ENCODE data around the gene MMGT1. TPM values are rescaled to one million over a fixed set of nuclear protein-coding genes. Genes with fewer than 3 reads are reported as not detected.

Gene MMGT1
- 30.7 TPM for polyA plus RNA-seq (ENCODE audit: insufficient read length)
- long read RNA-seq, donor 1, transcript MMGT1-201 (4 exons, 3,738 nt): major isoform, 14 of 14 reads
- long read RNA-seq, donor 1, partial matches to known transcripts: 0 of 14 reads
- long read RNA-seq, donor 1, other reads (novel, unspliced or antisense): 0 of 14 reads
- long read RNA-seq, donor 2, transcript MMGT1-201 (4 exons, 3,738 nt): major isoform, 13 of 13 reads
- long read RNA-seq, donor 2, partial matches to known transcripts: 0 of 13 reads
- long read RNA-seq, donor 2, other reads (novel, unspliced or antisense): 0 of 13 reads
- long read RNA-seq, donor 3, transcript MMGT1-201 (4 exons, 3,738 nt): major isoform, 11 of 11 reads
- long read RNA-seq, donor 3, partial matches to known transcripts: 0 of 11 reads
- long read RNA-seq, donor 3, other reads (novel, unspliced or antisense): 0 of 11 reads
- long read RNA-seq, donor 4, partial matches to known transcripts: 0 of 2 reads
- long read RNA-seq, donor 4, other reads (novel, unspliced or antisense): 0 of 2 reads
- long read RNA-seq, donor 5, transcript MMGT1-201 (4 exons, 3,738 nt): major isoform, 6 of 6 reads
- long read RNA-seq, donor 5, partial matches to known transcripts: 0 of 6 reads
- long read RNA-seq, donor 5, other reads (novel, unspliced or antisense): 0 of 6 reads
- long read RNA-seq, donor 6, transcript MMGT1-201 (4 exons, 3,738 nt): major isoform, 10 of 23 reads
- long read RNA-seq, donor 6, partial matches to known transcripts: 13 of 23 reads
- long read RNA-seq, donor 6, other reads (novel, unspliced or antisense): 0 of 23 reads
- long read RNA-seq, donor 7, transcript MMGT1-201 (4 exons, 3,738 nt): major isoform, 16 of 16 reads
- long read RNA-seq, donor 7, partial matches to known transcripts: 0 of 16 reads
- long read RNA-seq, donor 7, other reads (novel, unspliced or antisense): 0 of 16 reads
- long read RNA-seq, donor 8, transcript MMGT1-201 (4 exons, 3,738 nt): major isoform, 5 of 5 reads
- long read RNA-seq, donor 8, partial matches to known transcripts: 0 of 5 reads
- long read RNA-seq, donor 8, other reads (novel, unspliced or antisense): 0 of 5 reads

DNA sequence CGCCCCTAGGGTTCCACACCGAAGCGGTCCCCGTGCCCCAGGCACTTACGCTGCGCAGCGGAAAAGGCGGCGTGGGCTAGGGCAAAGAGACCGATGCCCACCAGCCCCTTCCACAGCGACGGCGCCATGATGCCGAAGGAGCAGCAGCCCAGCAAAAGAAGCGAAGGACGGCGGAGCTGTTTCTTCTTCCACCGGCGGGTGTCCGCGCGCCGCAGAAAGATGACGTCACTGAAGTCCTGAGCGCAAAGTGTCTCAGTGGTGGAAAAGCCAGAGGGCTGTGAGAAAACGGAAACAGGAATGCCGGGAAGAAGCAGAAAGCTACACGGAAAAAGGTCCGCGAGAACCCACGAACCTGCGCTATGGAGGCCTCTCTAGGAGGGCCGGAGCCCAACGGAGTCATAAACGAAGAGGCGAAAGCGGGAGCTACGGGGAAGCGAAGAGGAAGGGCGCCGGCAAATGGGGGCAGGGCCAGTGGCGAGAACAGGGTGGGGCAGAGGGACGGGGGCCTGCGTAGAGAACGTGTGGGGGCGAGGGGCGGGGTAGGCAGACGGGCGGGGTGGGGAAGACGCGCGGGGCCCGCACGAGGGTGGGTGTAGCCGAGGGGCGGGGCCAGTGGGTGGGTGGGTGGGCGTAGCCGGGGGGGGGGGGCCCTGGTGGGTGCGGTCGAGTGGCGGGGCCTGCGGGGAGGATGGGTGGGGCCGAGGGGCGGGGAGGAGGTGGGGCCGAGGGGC, at the start of gene MMGT1:
TSS of gene MMGT1 (minus strand) at position 441 of the 731 bp plus-strand sequence. CDS start at position 128, 313 bp downstream.
- DNase-seq: peak; percentile 69

DNA sequence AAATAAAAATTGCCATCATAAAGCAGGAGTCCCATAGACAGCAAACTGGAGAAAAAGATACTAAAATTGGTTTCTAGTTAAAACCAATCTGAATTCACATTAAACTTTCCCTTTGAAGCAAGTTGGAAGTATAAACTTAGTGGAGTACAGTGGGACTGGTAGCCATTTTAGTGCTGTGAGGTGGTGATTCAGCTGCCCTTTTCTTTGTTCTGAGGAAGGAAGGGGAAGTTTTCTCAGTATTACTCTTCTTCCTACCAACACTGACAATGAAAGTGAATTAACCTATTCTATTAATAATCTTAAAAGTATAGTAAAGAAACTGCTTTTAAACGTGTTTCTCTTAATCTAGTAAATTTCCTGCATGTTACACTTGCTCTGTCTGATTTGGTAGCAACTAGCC, 48.1 kb upstream of the MMGT1 start:
- no peak for DNase-seq

DNA sequence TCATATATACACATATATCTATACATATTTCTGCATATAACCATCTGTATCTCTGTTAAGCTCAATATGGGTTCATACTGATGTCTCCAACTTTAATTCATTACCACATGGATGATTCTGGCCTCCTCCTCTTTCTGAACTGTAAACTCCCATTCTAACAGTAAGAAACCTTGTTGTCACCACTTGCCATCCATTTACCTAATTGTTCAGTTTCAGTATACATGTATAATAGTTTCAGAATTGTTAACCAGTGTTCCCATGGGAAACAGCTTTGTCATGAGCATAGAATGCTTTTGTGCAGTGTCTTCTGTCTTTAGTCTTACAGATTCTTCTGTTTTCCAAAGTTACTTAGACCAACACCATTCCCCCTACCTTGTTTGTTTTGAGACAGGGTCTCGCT, 47.4 kb upstream of the MMGT1 start:
- DNase-seq: no peak

DNA sequence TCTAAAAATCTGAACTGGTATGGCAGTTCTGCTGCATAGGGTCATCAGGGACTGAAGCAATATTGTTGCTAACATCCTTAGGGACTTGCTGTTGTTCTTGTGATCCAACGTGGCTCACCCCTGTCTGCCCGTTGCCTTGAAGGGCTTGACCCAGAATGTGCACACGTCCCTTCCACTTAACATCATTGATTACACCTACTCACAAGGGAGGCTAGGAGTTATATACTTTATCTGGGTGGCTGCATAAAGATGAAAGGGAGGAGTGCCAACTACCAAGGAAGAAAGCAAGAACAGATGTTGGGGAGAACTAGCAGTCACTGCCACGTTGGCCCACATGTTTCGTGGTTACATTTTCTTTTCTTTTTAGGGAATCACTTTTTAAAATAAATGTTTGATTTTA, 45.4 kb upstream of the MMGT1 start:
- DNase-seq: no peak

DNA sequence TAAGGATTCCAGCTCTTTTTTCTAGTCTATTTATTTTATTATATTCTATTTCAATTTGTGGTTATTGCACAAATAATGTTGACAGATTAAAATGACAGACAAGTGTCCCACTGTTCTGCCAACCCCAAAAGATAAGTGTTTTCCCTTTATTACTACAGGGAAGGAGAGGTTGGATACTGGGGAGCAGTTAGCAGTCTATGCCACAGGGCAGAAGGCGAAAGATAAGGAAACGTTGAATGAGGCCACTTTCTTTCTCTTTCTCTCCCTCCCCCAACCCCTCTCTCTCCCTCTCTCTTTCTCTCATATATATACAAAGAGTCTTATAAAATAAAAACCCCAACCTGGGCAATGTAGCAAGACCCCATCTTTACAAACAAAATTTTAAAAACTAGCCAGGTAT, 43.1 kb upstream of the MMGT1 start:
- DNase-seq: no peak

DNA sequence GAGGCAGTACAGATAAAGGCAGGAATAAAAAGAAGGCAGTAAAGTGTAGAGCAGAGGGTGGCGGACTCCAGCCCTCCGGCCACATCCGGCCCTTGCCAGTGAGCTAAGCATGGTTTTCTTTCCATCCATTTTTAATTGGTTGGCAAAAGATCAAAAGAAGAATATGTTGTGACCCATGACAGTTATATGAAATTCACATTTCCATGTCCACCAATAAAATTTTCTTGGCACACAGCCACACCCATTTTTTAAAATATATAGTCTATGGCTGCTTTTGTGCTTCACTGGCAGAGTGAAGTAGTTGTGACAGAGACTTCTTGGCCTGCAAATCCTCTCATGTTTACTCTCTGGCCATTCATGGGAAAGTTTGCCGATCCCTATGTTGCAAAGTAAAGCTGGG, 41.2 kb upstream of the MMGT1 start:
- peak; percentile 5 for DNase-seq

DNA sequence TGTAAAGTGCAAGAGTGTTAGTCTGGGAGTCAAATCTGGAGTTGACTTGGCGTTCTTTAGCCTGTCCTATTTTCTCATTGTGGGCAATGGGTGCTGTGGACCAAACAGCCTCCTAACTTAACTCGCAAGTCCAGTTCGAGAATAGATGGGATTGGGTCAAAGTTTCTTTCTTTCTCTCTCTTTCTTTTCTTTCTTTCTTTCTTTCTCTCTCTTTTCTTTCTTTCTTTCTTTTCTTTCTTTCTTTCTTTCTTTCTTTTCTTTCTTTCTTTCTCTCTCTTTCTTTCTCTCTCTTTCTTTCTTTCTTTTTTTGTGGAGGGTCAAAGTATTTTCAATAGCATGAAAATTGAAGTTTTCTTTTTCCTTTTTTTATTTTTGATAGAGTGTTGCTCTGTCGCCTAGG, 14.5 kb upstream of the MMGT1 start:
- DNase-seq: no peak

DNA sequence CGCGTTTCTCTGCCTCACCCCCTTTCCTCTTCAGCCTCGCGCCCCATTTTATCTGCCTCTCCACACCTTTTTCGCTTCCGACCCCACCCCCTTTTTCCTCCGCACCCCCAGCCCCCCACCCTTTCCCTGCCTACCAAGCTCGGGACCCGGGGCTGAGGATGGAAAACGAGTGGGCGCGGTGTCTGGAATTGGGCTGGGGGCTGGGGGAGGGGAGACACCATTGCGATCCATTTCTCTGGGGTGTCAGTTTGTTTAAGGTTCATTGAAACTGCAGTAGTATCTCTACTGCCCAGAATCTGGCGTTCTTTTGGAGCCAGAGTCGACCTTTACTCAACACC, 12.2 kb upstream of the MMGT1 start:
- no peak for DNase-seq

DNA sequence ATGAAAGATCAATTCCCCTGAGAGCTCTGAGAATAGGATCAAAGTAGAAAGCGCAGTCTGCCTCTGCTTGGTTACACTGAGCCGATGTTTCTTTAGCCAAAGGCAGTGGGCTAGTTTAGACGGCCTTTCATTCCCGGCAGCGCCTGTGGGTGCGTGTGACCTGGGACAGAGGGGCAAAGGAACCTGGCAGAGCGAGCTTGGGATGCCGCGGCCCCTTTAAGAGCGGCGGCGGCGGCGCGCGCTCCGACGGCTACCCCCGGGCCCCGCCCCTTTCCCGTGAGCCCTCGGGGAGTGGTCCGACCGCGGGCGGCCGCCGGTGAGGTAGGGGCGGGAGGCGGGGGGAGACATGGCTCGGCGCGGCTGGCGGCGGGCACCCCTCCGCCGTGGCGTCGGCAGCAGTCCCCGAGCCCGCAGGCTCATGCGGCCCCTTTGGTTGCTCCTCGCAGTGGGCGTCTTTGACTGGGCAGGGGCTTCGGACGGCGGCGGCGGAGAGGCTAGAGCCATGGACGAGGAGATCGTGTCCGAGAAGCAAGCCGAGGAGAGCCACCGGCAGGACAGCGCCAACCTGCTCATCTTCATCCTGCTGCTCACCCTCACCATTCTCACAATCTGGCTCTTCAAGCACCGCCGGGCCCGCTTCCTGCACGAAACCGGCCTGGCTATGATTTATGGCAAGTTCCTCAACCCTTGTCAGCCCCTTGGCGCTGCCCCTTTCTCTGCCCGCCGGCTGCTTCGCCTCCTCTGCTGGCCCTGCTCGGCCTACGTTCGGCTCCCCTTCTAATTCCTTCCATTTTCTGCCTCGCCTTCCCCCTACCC, 11.6 kb upstream of the MMGT1 start, which contains the start of gene SLC9A6:
TSS of gene SLC9A6 (plus strand) at position 279 of the 816 bp plus-strand sequence. CDS start at position 503, 224 bp downstream.
- DNase-seq: peak; percentile 71

DNA sequence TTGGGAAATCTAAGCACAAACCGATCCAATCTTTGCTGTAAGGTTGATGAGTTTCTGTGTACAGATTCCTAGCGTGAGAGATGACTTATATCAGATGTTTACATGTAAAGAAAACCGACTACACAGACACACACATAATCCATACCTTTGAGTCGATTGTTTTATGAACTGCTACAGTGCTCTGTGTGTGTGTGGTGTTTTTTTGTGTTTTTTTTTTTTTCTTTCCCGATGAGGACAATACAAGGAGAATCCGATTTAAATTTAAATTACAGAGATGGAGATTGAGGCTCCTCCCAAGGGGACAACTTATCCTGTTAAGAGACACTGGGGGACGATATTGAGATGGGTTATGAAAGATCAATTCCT, 11.0 kb upstream of the MMGT1 start:
- peak; percentile 19 for DNase-seq

DNA sequence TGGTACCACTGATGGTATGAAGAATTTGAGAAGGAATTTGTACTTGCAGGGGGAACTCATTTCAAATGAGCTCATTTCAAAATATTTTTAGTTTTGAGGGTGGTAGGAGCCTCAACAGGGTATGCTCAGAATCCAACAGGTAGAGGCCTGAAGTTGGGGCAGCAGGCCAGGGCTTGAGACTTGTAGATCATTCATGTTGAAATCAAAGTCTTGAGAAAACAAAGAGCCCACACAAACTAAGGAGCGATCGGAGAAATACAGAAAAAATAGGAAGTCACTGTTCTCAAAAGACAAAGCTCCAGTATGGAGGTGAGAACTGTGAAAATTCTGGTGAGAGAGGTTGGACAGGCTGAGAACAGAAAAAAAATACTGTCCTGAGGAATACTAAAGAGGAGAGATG, 10.5 kb upstream of the MMGT1 start:
- DNase-seq: no peak

DNA sequence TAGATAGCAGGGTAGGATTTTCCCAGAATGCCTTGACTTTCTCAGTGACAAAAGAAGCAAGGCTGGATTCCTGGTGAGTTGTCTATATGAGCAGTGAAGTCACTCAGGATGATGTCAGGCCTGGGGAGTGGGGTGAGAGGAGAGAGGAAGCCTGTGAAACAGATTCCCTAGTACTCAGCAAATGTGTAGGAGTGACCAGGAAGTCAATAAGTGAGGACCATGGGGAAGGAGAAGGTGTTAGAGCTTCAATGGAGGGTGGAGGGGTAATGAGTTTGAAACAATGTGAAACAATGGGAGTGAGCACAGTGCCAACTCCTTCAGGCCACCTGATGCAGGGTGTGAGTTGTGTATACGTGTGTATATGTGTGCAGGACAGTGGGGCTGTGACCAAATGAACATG, 9.1 kb upstream of the MMGT1 start:
- no peak for DNase-seq

DNA sequence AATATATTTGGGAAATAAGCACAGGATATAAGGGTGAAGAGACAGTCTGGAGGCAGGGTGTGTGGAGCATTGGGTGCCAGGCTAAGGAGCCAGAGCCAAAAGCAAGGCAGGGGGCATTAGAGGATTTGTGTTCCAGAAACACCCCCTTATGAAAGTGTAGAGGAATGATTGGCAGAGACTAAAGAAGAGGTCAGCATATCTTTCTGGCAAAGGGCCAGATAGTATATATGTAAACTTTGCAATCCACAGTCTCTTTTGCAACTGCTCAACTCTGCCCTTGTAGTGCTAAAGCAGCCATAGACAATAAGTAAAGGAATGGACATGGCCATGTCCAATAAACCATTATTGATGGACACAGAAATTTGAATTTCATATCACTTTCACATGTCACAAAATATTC, 7.9 kb upstream of the MMGT1 start:
- DNase-seq: no peak

DNA sequence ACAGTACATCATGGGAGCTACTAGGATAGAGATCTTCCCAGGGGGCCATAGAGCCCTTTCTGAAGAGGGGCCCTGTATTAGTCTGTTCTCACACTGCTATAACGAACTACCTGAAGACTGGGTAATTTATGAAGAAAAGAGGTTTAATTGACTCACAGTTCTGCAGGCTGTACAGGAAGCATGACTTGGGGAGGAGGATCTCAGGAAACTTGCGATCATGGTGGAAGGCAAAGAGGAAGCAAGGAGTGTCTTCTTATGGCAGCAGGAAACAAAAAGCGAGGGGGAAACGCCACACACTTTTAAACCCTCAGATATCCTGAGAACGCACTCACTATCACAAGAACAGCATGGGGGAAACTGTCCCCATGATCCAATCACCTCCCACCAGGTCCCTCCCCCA, 7.2 kb upstream of the MMGT1 start:
- no peak for DNase-seq

DNA sequence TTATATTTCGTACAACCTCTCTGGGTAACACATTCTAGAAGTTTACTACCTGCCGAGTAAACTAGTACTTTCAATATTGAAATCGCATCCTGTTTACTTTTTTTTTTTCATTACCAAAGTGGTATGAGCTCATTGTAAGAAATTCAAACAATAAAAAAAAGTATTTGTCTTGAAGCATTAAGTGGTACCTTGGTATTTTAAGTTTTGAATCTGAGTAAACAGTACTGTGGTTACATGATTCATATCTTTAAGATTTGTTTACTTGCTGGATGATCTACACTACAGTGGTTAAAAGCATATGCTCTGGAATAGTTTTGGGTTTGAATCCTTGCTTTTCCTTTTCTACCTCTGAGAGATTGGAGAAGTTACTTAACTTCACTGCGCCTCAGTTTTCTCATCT, 3.8 kb upstream of the MMGT1 start:
- no peak for DNase-seq

DNA sequence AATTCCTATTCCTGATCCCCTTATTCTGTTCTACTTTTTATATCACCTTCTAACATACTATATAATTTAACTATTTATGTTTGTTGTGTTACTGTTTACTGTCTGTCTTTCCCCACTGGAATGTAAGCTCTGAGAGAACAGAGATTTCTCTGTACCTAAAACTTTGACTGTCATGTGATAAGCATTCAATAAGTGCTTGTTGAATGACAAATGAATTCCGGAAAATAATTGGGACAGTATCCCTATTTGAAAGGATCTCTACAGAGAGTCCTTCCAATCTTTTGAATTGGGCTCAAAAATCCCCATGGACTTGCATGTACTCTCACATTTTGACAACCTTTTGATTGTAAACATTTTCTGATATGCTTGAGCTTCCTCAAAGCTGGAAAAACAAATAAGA, 1.6 kb upstream of the MMGT1 start:
- no peak for DNase-seq

DNA sequence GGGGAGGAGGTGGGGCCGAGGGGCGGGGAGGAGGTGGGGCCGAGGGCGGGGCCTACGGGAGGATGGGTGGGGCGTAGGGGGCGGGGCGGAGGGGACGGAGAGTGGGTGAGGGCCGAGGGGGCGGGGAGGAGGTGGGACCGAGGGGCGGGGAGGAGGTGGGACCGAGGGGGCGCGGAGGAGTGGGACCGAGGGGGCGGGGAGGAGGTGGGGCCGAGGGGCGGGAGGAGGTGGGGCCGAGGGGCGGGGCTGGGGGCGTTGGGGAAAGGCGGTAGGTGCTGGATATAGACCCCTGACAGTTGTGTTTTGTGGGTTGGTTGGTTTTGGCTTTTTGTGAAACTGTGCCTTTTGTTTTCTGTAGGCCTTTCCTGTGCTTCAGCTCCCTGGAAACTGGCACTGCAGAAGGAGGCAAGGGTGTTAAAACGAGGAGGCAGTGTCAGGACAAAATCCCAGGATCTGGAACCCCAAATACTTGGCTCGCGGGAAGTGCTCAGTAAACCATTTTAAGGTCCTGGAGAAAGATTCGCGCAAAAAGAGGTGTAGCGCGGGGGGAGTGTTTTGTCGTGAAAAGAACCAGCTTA, 580 bp upstream of the MMGT1 start:
- DNase-seq: peak; percentile 26

DNA sequence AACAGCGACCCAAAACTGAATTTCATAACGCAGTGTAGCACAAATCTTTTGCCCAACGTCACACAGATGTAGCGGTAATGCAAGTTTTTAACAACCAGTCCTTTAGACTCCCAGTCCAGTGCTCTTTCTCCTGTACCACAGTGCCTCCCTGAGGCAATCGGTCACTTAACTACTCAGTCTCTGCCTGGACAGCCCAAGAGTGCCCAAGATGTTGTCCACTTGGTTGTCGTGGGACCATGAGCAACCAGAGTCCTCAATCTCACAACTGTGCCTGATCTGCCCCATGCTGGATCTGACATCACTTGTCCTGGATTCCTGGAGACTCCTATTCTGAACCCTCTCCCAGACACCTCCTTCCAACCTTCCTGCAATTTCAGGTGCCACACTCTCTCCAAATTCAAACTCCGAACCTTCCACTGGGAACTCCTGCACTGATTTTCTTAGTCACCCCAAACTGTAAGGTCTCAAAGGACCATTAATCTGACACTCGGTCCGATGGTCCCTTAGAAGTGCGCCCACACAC, 702 bp downstream of the MMGT1 start:
- peak; percentile 18 for DNase-seq

DNA sequence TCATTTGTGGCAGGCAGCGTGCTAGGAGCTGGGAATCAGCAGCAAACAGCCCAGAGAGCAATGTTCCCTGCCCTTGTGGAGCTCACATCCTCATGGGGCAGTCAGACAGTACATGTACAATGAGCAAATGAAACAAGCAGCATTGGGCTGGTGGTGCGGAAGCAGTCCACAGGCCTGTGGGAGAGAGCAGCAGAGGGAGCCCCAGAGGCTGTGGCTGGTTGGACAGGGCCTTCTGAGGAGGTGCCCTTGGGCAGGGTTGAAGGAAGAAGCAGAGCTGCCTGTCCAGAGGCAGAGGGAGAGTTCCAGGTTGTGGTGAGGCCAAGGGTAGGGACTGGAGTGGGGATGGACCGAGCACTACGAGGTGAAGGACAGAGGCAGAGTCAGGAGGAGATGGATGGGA, 22.5 kb downstream of the MMGT1 start:
- DNase-seq: no peak

DNA sequence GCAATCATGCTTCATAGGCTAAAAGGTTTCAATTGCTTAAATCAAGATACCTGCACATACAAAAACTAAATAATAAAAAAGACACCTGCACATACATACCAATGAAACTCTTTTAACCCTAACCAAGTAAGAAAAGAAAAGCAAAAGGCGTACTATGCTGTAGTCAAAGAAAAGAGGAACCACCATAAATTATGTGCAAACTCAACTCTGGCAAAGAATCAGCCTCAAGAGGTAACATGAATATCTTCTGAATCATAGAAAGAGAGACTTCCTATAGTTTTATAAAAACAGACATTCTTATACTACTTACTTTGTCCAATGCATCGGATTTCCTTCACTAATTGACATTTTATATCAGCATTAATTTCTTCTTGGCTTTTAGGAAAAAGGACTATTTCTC, 29.3 kb downstream of the MMGT1 start:
- no peak for DNase-seq

Data from left kidney (tissue), 8 donors.